HG02938 (cell line): ENCODE measurements around the gene GYPC.
"Not testable (repeated sequence)": the region's sequence is repeated elsewhere in the genome, so short reads cannot be mapped to it uniquely, and the experiment has no call there.

ENCODE experiments used
- ATAC-seq: cut with Tn5 transposase; IDR thresholded peaks from one replicate; pipeline ENCODE4 v1.9.1; 2021; ENCODE audit warnings: mild to moderate bottlenecking, moderate library complexity; ENCODE audit not compliant: unreplicated experiment

The GYPC gene

DNA sequence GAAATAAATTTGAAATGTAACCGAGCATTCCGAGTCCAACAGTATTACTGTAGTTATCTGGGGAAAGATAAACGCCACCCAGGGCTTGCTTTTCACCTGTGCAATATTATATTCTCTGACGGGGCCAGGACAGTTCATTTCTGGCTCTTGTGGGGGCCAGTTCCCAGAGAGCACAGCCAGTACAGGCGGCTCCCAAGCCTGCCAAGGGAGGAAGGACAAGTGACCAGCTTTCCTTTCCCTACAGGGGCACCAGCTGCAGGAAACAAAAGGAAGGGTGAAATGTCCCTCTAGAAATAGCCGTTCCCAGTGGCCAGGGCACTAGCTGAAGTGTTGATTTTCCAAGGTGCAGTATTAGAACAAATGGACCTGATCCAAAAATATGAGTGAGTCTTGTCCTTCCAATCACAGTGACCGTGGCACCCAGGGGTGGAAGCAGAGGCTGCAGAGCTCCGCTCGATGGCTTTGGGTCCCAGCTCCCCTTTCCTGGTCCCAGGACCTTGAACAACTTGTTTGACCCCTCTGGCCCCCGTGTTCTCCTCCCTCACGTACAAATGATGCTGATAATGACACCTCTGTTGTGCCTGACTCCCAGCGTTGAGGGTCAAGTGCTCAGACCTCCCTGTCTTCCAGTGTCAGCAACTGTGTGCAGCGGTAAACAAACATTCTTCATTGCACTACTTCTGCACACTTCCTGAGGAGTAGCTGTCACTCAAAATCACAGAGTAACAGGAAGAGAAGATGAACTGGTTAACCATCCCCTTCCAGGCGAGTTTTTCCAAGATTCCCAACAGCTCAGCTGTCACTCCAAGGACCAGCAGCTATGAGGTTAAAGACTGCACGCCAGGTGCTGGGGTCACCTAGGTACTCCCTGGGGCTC lies 40.9 kb downstream of the GYPC start:
- no peak for ATAC-seq

DNA sequence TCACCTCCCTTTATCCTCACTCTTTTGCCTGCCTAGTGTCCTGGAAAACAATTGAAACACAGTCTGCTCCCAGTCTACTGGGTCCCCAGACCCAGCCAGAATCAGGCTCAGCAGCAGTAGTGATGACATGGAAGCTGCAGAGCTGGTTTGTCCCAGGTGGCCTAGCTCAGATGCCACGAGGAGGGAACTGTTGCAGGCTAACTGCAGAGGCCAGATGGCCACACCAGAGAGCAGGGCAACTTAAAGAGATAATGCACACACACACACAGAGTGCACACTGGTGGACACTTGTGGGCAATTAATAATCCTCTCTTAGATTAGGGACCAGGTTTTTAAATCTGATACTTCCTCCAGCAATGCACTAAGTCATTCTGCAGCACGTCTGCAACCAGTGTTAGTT lies 42.4 kb downstream of the GYPC start:
- ATAC-seq: no peak

DNA sequence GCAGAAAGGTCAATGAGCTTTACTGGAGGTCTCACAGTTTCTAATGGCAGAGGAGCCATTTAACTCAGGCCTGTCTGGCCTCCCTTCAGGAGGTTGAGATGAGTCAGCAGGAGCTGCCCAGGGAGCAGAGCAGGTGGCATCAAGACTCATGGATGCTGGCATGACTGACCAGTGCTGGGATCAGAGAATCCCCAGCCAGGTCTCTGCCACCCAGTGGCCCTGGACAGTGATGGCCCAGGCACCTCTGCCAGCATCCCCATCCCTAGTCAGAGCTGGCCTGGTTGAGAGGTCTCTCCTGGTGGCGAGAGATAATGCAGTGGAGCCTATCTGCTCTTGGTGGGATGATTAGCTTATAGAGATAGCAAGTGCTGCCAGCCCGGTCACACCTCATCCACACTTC lies 43.1 kb downstream of the GYPC start:
- ATAC-seq: no peak

DNA sequence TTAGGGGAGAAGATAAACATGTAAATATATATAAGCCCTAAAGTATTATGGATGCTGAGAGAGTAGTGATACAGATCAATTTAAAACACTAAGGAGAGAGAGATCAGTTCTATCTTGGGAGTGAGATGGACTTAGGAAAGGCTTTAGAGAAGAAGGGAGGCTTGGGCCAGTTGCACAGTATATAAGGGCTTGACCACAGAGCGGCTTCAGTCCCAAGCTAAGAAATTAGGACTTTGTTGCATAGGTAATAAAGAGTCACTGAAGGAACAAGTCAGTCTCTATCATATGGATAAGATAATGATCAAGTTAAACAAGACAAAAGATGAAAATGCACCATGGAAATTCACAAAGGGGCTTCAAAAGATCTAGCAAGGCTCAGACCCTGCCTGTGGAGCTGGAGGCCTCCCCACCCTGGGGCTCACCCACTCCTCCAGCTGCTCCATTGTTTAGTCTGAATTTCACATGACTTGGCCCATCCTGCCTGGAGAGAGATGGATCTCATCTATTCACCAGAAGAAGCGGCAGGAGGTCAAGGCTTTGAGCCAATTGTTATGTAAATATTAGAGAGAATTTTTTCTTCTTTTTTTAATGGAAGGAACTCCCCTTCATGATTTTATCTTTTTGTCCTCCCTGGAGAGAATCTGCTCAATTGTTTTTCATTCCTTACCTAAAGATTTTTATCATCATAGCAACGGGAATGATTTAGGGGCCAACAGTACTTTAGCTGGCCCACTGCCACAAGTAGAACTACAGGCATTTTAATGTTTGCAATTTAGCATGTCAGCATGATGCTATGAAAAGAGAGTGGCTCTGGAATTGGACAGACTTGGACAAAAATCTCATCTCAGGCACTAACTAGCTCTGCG lies 44.0 kb downstream of the GYPC start:
- ATAC-seq: no peak

DNA sequence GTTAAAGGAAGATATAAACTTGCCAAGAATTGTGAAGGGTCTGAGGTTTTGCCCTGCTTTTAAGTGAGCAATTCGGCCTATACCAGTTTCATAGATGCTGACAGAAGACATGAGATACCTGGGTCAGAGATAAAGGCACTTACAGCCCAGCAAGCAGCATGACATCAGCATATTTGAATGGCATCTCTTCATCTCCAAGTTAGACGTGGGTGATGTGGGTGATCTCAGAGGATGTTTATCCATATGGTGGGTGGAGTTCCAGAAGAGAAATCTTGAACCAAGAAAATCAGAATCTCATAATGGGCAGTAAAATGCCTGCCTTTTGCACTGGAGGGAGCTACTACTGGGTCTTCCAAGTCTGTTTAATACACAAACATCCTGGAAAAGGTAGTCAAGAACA lies 44.7 kb downstream of the GYPC start:
- ATAC-seq: no peak

DNA sequence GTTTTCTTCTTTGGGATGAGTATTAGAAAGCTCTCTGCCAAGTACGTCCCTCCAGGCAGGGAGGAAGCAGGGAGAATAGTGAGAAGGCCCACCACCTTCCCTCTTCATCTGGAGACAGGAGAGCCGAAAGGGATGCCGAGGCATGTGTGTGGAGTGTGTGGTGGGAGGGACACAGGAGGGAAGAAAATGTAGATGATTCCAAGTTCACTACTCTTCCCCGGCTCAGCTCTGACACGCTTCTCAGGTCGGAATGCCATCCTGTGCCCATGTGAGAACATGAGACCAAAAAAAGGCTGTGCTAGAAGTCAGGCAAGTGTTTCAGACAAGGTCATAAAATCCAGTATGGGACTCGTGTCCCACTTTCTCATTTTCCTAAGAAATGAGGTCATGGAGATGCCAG lies 47.4 kb downstream of the GYPC start:
- no peak for ATAC-seq

DNA sequence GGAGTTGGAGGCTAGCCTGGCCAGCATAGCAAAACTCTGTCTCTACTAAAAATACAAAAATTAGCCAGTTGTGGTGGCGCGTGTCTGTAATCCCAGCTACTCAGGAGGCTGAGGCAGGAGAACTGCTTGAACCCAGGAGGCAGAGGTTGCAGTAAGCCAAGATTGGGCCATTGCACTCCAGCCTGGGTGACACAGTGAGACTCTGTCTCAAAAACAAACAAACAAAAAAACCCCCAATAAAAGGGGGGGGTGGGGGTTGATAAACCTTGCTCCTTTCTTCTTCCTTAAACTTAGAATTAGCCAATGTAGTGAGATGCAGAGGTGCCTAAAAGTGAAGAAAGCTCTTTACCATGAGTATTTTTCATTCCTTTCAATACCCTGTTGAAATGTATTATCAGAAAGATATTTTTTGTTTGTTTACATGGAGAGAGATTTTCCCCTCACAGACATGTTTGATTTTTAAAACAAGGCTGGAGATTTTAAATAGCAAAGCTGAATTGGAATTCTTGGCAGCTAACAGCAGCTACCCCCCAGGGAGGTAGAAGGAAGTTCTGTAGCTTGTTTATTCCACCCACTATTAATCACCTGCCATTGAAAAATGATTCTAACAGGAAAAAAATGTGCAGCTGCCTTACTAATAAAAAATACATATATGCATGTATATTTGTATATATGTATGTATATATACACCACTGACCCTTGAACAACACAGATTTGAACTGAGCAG lies 48.6 kb downstream of the GYPC start:
- no peak for ATAC-seq

DNA sequence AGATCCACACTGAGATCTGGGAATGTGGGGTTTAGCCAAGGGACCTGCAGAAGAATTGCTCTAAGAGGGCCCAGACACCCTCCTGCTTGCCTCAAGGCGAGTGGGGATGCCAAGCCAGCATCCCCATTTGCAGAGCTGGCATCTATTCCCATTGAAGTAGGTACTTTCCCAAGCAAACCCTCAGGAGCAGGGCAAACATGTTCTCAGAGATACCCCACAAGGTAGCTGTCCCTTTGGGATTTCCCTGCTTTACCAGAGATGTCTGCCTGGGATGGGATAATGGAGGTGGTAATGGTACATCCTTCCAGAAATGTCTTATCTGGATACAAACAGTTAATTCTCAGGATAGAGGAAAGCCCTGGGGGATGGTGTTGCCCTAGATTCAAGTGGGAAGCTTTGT lies 51.2 kb downstream of the GYPC start:
- no peak for ATAC-seq

DNA sequence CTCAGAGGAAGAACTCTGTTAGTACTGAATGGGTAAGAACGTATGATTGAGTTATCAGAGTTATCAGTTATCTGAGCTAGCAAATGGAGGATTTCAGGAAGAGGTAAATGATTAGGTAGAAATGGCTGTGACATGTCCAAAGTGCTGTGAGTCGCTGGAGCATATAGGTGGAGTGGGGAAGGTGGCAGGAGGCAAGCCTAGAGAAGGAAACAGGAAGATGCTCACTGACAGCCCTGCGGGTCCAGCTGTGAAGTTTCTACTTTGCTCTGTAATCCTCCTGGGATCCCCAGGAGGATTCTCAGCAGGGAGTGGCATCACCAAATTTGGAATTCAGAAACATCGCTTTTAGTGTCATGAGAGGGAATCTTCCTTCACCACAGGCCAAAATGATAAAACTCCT lies 52.0 kb downstream of the GYPC start:
- ATAC-seq: no peak

DNA sequence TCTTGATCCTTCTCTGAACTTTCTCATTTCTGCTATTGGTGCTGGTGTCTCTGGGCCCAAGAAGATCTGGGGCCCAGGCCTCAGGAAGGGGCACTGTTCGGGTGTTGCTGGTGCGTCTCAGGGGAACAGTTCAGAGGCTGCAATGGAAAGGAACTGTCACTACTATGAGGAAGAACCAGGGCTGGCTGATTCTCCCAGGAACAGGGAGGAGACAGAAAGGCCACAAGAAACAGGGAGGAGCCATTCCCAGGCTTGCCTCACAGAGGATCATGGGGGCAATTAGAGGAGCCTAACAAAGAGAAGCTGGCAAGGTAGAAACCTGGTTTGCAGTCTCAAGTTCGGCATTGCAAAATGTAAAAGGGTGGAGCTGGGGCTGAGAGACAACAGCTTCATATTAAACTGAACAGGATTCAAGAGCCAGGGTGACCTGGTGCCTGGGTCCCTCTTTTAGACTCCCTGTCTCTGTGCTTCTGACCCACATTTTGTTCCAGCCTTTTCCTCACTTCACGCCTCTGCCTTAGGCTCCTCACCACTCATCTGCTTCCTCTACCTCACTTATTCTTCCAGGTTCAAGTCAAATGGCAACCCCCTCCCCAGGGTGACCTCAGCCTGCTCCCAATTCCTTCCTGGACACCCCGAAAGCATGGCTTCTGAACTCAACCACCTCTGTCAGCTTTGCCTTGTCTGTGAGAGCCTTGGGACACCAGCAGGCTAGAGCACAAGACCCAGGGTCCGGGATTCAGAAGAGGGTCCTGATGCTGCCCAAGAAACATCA lies 58.4 kb downstream of the GYPC start:
- ATAC-seq: no peak

DNA sequence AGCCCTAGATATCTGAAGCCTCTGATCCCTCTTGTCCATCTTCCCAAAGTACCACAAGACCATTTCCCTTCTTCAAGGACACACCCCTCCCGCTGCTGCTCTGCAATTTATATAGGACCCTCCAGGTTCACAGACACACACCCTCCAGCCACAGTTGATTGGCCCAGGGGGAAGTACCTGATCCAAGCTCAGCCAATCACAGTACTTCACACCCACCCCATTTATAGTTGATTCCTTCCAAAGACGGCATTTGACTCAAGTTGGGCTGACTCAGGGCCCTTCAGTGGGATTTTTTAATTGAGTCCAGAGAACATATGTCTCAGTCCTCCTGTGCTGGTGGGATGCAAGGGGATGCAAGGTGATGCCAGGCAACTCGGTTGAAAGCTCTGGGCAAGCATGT lies 59.2 kb downstream of the GYPC start:
- ATAC-seq: no peak

DNA sequence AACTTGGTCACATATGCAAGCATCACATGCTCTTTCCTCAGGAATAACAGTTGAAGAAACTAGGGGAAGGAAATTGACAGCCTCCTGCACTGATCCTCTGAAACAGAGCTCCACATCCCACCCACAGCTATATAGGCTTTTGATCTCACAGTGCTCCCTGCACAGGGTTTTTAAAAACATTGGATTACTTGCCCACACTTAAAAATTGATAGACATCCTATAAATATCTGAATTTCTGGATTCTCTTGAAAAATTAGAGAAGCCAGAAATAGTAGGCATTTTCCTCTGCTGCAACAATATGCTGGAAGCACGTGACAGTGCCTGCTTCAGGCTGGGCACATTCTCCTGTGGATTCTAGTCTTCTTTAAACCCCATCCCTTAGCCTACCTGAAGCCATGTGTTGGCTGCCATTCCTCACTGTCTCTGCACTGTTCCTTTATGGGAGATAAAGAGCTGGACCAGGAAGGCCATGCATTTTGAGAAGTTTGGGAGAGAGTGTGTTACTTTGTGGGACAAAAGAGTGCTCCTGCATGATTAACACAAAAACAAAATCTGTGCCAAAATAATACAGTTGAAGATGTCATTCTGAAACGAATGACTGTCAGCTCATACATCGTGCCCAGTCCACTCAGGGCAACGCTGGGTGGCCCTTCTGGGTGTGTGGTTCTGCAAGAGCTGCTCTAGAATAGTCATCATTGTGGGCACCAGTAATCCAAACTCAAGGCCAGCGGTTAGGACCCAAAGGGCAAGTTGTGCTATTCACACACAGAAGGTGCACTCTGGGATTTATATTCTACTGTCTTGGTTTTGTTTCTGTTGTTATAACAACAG lies 59.8 kb downstream of the GYPC start:
- no peak for ATAC-seq

DNA sequence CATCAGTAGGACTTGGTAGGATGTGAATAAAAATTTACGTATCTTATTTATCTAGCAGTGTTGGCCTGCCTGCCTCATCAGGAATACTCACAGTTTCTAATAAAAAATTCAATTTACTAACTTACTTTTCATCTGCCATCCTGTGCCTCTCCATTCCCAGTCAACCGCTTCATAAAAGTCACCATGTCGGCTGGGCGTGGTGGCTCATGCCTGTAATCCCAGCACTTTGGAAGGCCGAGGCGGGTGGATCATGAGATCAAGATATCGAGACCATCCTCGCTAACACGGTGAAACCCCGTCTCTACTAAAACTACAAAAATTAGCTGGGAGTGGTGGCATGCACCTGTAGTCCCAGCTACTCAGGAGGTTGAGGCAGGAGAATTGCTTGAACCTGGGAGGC lies 61.3 kb downstream of the GYPC start:
- not testable (repeated sequence) for ATAC-seq

DNA sequence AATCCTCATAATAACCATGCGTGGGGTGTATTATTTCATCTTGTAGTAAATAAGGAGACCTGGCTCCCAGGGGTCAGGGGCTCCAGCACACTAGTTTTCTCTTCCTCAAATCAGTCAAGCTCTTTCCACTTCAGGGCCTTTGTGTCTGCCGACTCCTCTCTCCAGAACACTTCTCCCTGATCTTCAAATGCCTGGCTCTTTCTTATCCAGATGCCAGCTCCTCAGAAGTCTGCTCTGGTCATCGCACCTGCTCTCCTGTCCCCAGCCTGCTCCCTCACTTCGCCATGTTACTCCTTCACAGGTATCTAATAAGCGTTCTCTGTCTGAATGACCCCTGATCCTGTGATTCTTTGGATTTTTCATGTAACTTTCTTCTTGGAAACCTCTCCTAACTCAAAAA lies 62.0 kb downstream of the GYPC start:
- ATAC-seq: no peak

DNA sequence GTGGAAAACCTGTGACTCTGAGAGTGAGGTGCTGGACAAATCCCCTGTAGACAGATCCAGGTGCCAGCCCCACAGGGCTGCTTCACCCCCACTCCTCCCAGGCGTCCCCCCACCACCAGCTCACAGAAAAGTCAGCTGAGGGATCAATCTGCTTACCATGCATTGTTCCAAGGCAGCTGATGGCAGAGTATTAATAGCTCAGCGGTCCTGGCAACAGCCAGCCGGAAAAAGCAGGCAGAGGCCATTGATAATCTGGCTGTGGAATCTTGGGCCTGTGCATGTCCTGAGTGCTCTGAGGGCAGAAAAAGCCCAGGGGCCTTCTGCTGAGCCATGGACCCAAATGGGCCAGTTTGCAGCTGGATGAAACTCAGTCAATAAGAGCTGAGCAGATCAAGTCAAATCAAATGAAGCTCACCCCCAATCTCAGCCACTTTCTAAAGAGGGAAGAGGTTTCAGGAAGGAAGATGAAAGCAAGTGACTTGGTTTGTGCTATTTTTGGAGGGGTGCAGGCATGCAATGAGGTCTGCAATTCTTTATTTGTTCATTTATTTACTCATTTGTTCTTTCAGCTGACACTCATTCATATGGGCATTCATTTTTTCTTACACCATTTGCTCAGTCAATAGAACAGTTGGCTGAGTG lies 63.4 kb downstream of the GYPC start:
- no peak for ATAC-seq

DNA sequence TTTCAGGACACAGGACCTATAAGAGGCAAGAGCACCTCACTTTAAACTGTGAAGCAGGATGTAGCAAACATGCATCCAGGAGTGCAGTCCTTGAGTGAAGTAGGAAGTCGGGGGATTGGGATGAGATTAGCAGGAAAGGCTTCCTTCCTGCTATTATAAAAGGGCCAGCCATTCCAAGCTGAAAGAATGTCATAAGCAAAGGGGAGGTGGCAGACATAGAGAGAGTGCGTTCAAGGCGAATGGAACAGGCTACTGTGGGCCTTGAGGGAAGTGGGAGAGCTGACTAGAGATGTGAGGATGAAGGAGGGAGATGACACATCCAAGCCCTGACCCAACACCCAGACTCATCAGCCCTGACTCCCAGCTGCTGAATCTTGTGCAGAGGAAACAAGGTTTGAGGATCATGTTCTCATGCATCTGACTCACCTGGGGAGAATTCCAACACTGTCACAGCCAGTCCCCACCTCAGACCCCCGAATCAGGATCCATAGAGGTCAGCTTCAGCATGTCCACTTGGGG lies 63.9 kb downstream of the GYPC start:
- ATAC-seq: no peak

DNA sequence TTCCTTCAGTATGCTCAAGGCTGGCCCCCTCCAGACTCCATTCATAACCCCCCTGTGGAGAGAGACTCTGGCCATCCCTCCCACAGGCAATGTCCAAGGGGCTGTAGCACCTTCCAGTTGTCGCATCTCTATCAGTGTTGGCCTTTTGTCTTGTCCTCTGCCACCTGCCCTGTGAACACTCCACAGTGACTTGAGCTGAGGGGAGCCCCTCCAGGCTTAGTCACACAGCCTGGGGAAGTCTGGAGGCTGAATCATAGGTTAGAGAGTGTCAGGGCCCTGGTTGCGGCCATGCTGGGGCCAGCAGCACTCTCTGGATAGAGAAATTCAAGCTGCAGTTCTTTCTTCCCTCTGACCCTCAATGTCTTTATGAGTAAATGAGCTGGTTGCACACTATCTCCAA lies 64.7 kb downstream of the GYPC start:
- no peak for ATAC-seq

DNA sequence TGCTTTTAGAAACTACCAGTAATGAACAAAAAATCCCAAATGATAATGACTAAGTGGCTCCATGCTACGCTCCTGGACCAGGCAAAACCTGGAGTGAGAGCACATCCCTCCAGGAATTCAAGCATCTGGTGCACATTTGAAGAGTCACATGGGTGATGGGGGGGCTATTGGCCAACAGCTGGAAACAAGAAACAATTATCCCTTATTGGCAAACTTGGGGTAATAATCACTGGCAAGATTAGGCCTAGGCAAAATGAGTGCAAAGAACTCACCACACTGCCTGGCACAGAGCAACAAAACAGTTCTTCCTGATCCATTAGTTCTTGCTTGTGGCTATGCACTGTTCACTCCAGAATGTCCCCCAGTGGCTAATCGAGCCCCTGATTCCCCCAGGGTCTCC lies 66.1 kb downstream of the GYPC start:
- no peak for ATAC-seq

DNA sequence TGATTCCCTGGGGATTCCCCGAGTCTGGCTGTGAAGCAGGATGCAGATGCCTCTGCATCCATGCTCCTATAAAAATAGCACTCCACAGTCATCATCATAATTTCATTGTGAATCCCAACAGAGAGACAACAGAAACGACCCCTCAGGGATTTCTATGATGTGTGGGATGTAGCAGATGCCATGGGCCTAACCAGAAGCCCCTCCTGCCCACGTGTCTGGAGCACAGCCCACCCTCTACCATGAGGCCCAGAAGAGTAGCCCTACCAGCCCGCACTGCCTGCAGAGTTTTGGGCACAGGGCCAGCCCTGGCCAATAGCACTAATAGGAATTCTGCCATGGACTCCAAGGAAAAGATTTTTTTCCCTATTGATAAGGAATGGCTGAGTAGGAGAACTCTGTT lies 66.6 kb downstream of the GYPC start:
- ATAC-seq: no peak
